Myocyte (in vitro differentiated cells): ENCODE data around the gene GRAMD1B. TPM values are rescaled to one million over a fixed set of nuclear protein-coding genes. Genes with fewer than 3 reads are reported as not detected.
"Not testable (repeated sequence)": the region's sequence is repeated elsewhere in the genome, so short reads cannot be mapped to it uniquely, and the experiment has no call there.

Experiments
- DNase-seq: peaks from one replicate; pipeline ENCODE4 v3.0.0-alpha.2; 2012; ENCODE audit warnings: low read depth
- total RNA-seq: library from RNA; depleted of rRNA; stranded (reverse); fragments of >200 nt; gene quantifications from 2 replicates; pipeline ENCODE4 v1.2.3, GENCODE V29; 2014

The GRAMD1B gene
- total RNA-seq, 1 donor from 2014 or later, result 27.3 TPM

GRCh38 chr11:123507043-123507442, 77.0 kb downstream of the GRAMD1B start:
- no peak for DNase-seq

GRCh38 chr11:123509737-123510578, 79.9 kb downstream of the GRAMD1B start:
- DNase-seq, result no peak

GRCh38 chr11:123510579-123510905, 80.5 kb downstream of the GRAMD1B start:
- no peak for DNase-seq

- DNase-seq, result peak; percentile 92
Observed at GRCh38 chr11:123511037-123511870, 81.2 kb downstream of the GRAMD1B start.

GRCh38 chr11:123513309-123513708, 83.2 kb downstream of the GRAMD1B start:
- DNase-seq, result not testable (repeated sequence)

GRCh38 chr11:123516238-123516637, 86.2 kb downstream of the GRAMD1B start:
- DNase-seq, result no peak

GRCh38 chr11:123517559-123518364, 87.7 kb downstream of the GRAMD1B start:
- DNase-seq, result no peak

- DNase-seq, result no peak
Observed at GRCh38 chr11:123518496-123519054, 88.5 kb downstream of the GRAMD1B start.

GRCh38 chr11:123519055-123519796, 89.2 kb downstream of the GRAMD1B start:
- DNase-seq, result peak; percentile 45

- DNase-seq, result no peak
Observed at GRCh38 chr11:123519797-123520193, 89.7 kb downstream of the GRAMD1B start.

GRCh38 chr11:123520476-123520875, 90.4 kb downstream of the GRAMD1B start:
- not testable (repeated sequence) for DNase-seq

- DNase-seq, result no peak
Observed at GRCh38 chr11:123521001-123521400, 90.9 kb downstream of the GRAMD1B start.

GRCh38 chr11:123521930-123522329, 91.9 kb downstream of the GRAMD1B start:
- no peak for DNase-seq

GRCh38 chr11:123523539-123523938, 93.5 kb downstream of the GRAMD1B start:
- no peak for DNase-seq

GRCh38 chr11:123525097-123525496, 95.0 kb downstream of the GRAMD1B start:
- no peak for DNase-seq

- DNase-seq, result no peak
Observed at GRCh38 chr11:123525511-123525918, 95.4 kb downstream of the GRAMD1B start.

- no peak for DNase-seq
Observed at GRCh38 chr11:123526027-123526805, 96.1 kb downstream of the GRAMD1B start.

GRCh38 chr11:123526918-123527317, 96.8 kb downstream of the GRAMD1B start:
- no peak for DNase-seq

GRCh38 chr11:123527526-123527925, 97.5 kb downstream of the GRAMD1B start:
- DNase-seq, result no peak

- DNase-seq, result no peak
Observed at GRCh38 chr11:123527947-123528346, 97.9 kb downstream of the GRAMD1B start.
